WTC11 (cell line): ENCODE results near the gene CCL13. TPM values are rescaled to one million over a fixed set of nuclear protein-coding genes. Genes with fewer than 3 reads are reported as not detected.

Source experiments
- ATAC-seq: fragments of 200-7000 bp; cut with Tn5 transposase; 2 replicates; pipeline ENCODE4 v1.10.0; 2021; ENCODE audit warnings: mild to moderate bottlenecking, moderate library complexity
- CTCF ChIA-PET: fragments of 300-600 bp; sonication (Branson Sonifier 250); formaldehyde crosslinking; loops from one replicate; lab custom pipeline; 2021; ENCODE audit warnings: antibody characterized with exemption; lab: Charles Lee
- POLR2A ChIA-PET: fragments of 350-600 bp; sonication (Branson Sonifier 250); formaldehyde crosslinking; loops from one replicate; lab custom pipeline; 2021; ENCODE audit warnings: antibody characterized with exemption; lab: Charles Lee
- DNase-seq: peaks from one replicate; pipeline ENCODE4 v3.0.0; 2021; ENCODE audit warnings: low spot score
- H3K27ac Mint-ChIP-seq: 2 replicates; pipeline ENCODE4 v1.8.0; 2021; ENCODE audit warnings: mixed read lengths
- H3K27me3 Mint-ChIP-seq: 2 replicates; pipeline ENCODE4 v1.8.0; 2021; ENCODE audit warnings: low read depth, mild to moderate bottlenecking, moderate library complexity, mixed read lengths
- H3K36me3 Mint-ChIP-seq: 2 replicates; pipeline ENCODE4 v1.8.0; 2021; ENCODE audit warnings: mixed read lengths
- H3K4me1 Mint-ChIP-seq: 2 replicates; pipeline ENCODE4 v1.8.0; 2022; ENCODE audit warnings: mixed read lengths
- H3K4me3 Mint-ChIP-seq: 2 replicates; pipeline ENCODE4 v1.8.0; 2021; ENCODE audit warnings: mild to moderate bottlenecking, moderate library complexity, mixed read lengths
- H3K9me3 Mint-ChIP-seq: 2 replicates; pipeline ENCODE4 v1.8.0; 2021; ENCODE audit warnings: mixed read lengths
- EMX1 ChIP-seq: fragments of 250-450 bp; sonication (Bioruptor Pico); IDR thresholded peaks from 2 replicates; pipeline ENCODE4 v1.8.0; 2021; ENCODE audit warnings: mild to moderate bottlenecking
- JAZF1 ChIP-seq: fragments of 250-450 bp; sonication (Bioruptor Pico); IDR thresholded peaks from 2 replicates; pipeline ENCODE4 v1.9.0; 2021; ENCODE audit warnings: moderate library complexity, mild to moderate bottlenecking, inconsistent platforms
- KAT7 ChIP-seq: sonication (generic); formaldehyde crosslinking; IDR thresholded peaks from 2 replicates; pipeline ENCODE4 v1.8.1; 2023; ENCODE audit warnings: missing genetic modification reagents, mild to moderate bottlenecking, borderline replicate concordance
- MXD4 ChIP-seq: fragments of 250-450 bp; sonication (Bioruptor Pico); IDR thresholded peaks from 2 replicates; pipeline ENCODE4 v1.8.0; 2021; ENCODE audit warnings: mild to moderate bottlenecking, moderate library complexity, borderline replicate concordance
- PRRX2 ChIP-seq: fragments of 250-450 bp; sonication (Bioruptor Pico); IDR thresholded peaks from 2 replicates; pipeline ENCODE4 v1.8.0; 2021; ENCODE audit warnings: mild to moderate bottlenecking
- SMAD3 ChIP-seq: sonication (generic); formaldehyde crosslinking; IDR thresholded peaks from 2 replicates; pipeline ENCODE4 v1.8.0; 2022; ENCODE audit warnings: missing genetic modification reagents, mild to moderate bottlenecking, borderline replicate concordance
- TEAD4 ChIP-seq: sonication (generic); formaldehyde crosslinking; IDR thresholded peaks from 2 replicates; pipeline ENCODE4 v1.8.0; 2022; ENCODE audit warnings: mild to moderate bottlenecking, missing genetic modification reagents
- ZNF121 ChIP-seq: sonication (generic); formaldehyde crosslinking; IDR thresholded peaks from 2 replicates; pipeline ENCODE4 v1.8.0; 2023; ENCODE audit warnings: missing genetic modification reagents
- ZNF138 ChIP-seq: sonication (generic); formaldehyde crosslinking; conservative IDR thresholded peaks from 2 replicates; pipeline ENCODE4 v1.8.1; 2022; ENCODE audit warnings: mild to moderate bottlenecking, moderate library complexity, missing genetic modification reagents
- ZNF396 ChIP-seq: fragments of 250-450 bp; sonication (Bioruptor Pico); IDR thresholded peaks from 2 replicates; pipeline ENCODE4 v1.8.0; 2021; ENCODE audit warnings: mild to moderate bottlenecking, moderate library complexity, borderline replicate concordance
- total RNA-seq: library from RNA; stranded (reverse); gene quantifications from 3 replicates; pipeline ENCODE4 v1.2.3, GENCODE V29; 2021
- TF ChIP-seq, protein P1 (sequence below): sonication (generic); formaldehyde crosslinking; IDR thresholded peaks from 2 replicates; pipeline ENCODE4 v1.8.1; 2022; ENCODE audit warnings: low read depth, mild to moderate bottlenecking, moderate library complexity, missing genetic modification reagents, borderline replicate concordance
- TF ChIP-seq, protein P2 (sequence below): sonication (generic); formaldehyde crosslinking; IDR thresholded peaks from 2 replicates; pipeline ENCODE4 v1.8.1; 2023; ENCODE audit warnings: mild to moderate bottlenecking, moderate library complexity, missing genetic modification reagents
- TF ChIP-seq, protein P3 (sequence below): sonication (generic); formaldehyde crosslinking; conservative IDR thresholded peaks from 2 replicates; pipeline ENCODE4 v1.8.1; 2023; ENCODE audit warnings: mild to moderate bottlenecking, low read depth, missing genetic modification reagents, moderate library complexity
- TF ChIP-seq, protein P4 (sequence below): sonication (generic); formaldehyde crosslinking; IDR thresholded peaks from 2 replicates; pipeline ENCODE4 v1.8.0; 2022; ENCODE audit warnings: missing genetic modification reagents
- TF ChIP-seq, protein P5 (sequence below): fragments of 200-600 bp; IDR thresholded peaks from 2 replicates; pipeline ENCODE4 v1.8.0; 2022; ENCODE audit warnings: antibody characterized with exemption

Gene CCL13
- total RNA-seq, 1 experiment from 2014 or later = not detected

DNA sequence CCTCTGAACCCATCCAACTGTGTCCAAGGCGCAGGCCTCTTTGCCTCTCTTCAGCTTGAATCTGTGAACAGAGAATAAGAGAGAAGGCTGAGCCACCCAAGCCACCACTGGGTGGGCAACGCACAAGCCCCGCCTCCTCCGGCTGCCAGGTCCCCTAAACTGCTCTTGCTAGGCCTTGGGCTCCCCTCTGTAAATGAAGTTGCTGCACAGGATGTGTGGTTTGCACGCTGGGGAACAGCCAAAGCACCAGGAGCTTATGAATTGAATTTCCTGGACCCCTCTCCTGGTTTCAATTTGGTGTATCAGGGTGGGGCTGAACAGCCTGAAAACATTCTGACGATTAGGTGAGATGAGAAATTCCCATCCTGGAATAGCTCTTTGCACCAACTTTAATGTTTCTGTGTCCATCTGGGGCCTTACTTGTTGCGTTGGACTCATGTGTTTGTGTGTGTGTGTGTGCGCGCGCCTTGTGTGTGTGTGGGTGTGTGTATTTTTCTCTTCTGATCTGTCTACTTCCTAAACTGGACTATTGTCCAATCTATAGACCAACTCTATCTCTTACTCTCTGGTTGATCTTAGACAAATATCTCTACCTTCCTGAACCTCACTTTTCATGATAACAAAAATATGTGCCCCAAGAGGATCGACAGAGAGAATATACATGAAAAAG is 4.5 kb downstream of the CCL13 start:
- ATAC-seq (no peak), DNase-seq (no peak)
- ChIA-PET CTCF (interaction anchor here (0.6 to 6.8 kb wide), 89 partner anchors 9 to 721 kb away, joined by 3 to 346 read pairs (median 6); partner anchors contain the start of genes CCL11, CCL2 and CCL8), POLR2A (interaction anchor here (1.2 kb wide), 2 partner anchors 159 to 160 kb away, joined by 4 to 7 read pairs; no protein-coding TSS in a partner anchor)
- Mint-ChIP-seq H3K36me3 (no peaks in the 10 kb centered on the region), H3K27ac (no peak overlapping the region), H3K27me3 (peaks cover 13% of the 10 kb centered on the region; the same call in 1 of the 2 replicates), H3K9me3 (no peaks in the 10 kb centered on the region), H3K4me3 (no peak overlapping the region), H3K4me1 (peaks cover 3% of the 10 kb centered on the region; the same call in 1 of the 2 replicates)
- TF ChIP-seq ZNF396 (CRISPR knock-in tag) = no peak
- no peak for TF ChIP-seq MXD4 (CRISPR knock-in tag)
- TF ChIP-seq, protein P1, sequence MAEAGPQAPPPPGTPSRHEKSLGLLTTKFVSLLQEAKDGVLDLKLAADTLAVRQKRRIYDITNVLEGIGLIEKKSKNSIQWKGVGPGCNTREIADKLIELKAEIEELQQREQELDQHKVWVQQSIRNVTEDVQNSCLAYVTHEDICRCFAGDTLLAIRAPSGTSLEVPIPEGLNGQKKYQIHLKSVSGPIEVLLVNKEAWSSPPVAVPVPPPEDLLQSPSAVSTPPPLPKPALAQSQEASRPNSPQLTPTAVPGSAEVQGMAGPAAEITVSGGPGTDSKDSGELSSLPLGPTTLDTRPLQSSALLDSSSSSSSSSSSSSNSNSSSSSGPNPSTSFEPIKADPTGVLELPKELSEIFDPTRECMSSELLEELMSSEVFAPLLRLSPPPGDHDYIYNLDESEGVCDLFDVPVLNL (CRISPR knock-in tag) = no peak
- TF ChIP-seq KAT7 (CRISPR knock-in tag) = no peak
- TF ChIP-seq TEAD4 (CRISPR knock-in tag) = no peak
- no peak for TF ChIP-seq JAZF1 (CRISPR knock-in tag)
- TF ChIP-seq, protein P2, sequence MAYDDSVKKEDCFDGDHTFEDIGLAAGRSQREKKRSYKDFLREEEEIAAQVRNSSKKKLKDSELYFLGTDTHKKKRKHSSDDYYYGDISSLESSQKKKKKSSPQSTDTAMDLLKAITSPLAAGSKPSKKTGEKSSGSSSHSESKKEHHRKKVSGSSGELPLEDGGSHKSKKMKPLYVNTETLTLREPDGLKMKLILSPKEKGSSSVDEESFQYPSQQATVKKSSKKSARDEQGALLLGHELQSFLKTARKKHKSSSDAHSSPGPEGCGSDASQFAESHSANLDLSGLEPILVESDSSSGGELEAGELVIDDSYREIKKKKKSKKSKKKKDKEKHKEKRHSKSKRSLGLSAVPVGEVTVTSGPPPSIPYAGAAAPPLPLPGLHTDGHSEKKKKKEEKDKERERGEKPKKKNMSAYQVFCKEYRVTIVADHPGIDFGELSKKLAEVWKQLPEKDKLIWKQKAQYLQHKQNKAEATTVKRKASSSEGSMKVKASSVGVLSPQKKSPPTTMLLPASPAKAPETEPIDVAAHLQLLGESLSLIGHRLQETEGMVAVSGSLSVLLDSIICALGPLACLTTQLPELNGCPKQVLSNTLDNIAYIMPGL = no peak

DNA sequence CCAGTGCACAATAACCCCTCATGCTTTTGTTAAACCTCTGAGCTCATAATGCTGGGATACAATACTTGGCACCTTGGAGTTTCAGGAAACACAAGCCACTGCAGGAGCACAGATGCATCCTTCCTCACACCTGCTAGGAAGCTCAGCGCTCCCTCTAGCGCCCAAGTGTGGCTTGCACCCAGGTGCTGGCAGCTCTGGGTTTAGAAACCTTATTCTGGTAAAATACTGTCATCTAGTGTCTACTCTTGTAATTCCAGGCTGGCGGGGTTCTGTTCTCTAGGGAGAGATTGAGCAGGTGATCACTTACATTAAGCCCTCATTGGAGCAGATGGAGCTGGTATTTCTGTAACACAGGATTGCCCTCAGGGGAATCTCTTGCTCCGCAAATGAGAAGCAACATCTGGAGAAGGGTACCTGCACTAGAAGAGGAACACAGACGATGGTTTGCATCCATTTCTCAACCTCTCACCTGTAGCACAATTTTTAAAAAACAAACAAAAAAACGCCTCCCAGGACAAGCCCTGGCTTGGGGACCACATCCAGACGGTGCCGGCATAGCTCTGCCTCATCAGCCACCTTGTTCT is 5.3 kb downstream of the CCL13 start:
- H3K4me1 Mint-ChIP-seq = peaks cover 5% of the 10 kb centered on the region
- POLR2A ChIA-PET = interaction anchor here (1.2 kb wide), 2 partner anchors 160 to 161 kb away, joined by 4 to 7 read pairs; no protein-coding TSS in a partner anchor

More for the DNA sequence above, 5.3 kb downstream of the CCL13 start:
- CTCF ChIA-PET = interaction anchor here (0.5 to 6.8 kb wide), 107 partner anchors 8 to 722 kb away, joined by 3 to 346 read pairs (median 5); partner anchors contain the start of genes CCL11, CCL2 and CCL8
- peaks cover 13% of the 10 kb centered on the region; the same call in 1 of the 2 replicates for H3K27me3 Mint-ChIP-seq
- H3K36me3 Mint-ChIP-seq = no peaks in the 10 kb centered on the region
- peak; percentile 97 for DNase-seq
- peak; percentile 96 for ATAC-seq
- H3K4me3 Mint-ChIP-seq = no peak overlapping the region
- no peak overlapping the region for H3K27ac Mint-ChIP-seq
- TF ChIP-seq SMAD3 (CRISPR knock-in tag) = no peak
- TF ChIP-seq, protein P3, sequence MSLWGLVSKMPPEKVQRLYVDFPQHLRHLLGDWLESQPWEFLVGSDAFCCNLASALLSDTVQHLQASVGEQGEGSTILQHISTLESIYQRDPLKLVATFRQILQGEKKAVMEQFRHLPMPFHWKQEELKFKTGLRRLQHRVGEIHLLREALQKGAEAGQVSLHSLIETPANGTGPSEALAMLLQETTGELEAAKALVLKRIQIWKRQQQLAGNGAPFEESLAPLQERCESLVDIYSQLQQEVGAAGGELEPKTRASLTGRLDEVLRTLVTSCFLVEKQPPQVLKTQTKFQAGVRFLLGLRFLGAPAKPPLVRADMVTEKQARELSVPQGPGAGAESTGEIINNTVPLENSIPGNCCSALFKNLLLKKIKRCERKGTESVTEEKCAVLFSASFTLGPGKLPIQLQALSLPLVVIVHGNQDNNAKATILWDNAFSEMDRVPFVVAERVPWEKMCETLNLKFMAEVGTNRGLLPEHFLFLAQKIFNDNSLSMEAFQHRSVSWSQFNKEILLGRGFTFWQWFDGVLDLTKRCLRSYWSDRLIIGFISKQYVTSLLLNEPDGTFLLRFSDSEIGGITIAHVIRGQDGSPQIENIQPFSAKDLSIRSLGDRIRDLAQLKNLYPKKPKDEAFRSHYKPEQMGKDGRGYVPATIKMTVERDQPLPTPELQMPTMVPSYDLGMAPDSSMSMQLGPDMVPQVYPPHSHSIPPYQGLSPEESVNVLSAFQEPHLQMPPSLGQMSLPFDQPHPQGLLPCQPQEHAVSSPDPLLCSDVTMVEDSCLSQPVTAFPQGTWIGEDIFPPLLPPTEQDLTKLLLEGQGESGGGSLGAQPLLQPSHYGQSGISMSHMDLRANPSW = no peak
- TF ChIP-seq ZNF121 (CRISPR knock-in tag) = no peak
- TF ChIP-seq EMX1 = no peak
- no peak for TF ChIP-seq ZNF138 (CRISPR knock-in tag)
- TF ChIP-seq, protein P4, sequence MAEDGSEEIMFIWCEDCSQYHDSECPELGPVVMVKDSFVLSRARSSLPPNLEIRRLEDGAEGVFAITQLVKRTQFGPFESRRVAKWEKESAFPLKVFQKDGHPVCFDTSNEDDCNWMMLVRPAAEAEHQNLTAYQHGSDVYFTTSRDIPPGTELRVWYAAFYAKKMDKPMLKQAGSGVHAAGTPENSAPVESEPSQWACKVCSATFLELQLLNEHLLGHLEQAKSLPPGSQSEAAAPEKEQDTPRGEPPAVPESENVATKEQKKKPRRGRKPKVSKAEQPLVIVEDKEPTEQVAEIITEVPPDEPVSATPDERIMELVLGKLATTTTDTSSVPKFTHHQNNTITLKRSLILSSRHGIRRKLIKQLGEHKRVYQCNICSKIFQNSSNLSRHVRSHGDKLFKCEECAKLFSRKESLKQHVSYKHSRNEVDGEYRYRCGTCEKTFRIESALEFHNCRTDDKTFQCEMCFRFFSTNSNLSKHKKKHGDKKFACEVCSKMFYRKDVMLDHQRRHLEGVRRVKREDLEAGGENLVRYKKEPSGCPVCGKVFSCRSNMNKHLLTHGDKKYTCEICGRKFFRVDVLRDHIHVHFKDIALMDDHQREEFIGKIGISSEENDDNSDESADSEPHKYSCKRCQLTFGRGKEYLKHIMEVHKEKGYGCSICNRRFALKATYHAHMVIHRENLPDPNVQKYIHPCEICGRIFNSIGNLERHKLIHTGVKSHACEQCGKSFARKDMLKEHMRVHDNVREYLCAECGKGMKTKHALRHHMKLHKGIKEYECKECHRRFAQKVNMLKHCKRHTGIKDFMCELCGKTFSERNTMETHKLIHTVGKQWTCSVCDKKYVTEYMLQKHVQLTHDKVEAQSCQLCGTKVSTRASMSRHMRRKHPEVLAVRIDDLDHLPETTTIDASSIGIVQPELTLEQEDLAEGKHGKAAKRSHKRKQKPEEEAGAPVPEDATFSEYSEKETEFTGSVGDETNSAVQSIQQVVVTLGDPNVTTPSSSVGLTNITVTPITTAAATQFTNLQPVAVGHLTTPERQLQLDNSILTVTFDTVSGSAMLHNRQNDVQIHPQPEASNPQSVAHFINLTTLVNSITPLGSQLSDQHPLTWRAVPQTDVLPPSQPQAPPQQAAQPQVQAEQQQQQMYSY = no peak
- TF ChIP-seq, protein P5, sequence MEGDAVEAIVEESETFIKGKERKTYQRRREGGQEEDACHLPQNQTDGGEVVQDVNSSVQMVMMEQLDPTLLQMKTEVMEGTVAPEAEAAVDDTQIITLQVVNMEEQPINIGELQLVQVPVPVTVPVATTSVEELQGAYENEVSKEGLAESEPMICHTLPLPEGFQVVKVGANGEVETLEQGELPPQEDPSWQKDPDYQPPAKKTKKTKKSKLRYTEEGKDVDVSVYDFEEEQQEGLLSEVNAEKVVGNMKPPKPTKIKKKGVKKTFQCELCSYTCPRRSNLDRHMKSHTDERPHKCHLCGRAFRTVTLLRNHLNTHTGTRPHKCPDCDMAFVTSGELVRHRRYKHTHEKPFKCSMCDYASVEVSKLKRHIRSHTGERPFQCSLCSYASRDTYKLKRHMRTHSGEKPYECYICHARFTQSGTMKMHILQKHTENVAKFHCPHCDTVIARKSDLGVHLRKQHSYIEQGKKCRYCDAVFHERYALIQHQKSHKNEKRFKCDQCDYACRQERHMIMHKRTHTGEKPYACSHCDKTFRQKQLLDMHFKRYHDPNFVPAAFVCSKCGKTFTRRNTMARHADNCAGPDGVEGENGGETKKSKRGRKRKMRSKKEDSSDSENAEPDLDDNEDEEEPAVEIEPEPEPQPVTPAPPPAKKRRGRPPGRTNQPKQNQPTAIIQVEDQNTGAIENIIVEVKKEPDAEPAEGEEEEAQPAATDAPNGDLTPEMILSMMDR = peak; percentile 89
- no peak for TF ChIP-seq PRRX2
- no peaks in the 10 kb centered on the region for H3K9me3 Mint-ChIP-seq
